HepG2 (cell line): ENCODE measurements around the gene KDM3B. TPM values are rescaled to one million over a fixed set of nuclear protein-coding genes. Genes with fewer than 3 reads are reported as not detected.

Experiments used
- HOXA7 ChIP-seq: sonication (generic); formaldehyde crosslinking; IDR thresholded peaks from 2 replicates; pipeline ENCODE4 v1.8.1; 2022; ENCODE audit warnings: mild to moderate bottlenecking, missing genetic modification reagents, moderate library complexity
- NFE2L1 ChIP-seq: sonication (generic); formaldehyde crosslinking; IDR thresholded peaks from 2 replicates; pipeline ENCODE4 v1.4.0; 2020; ENCODE audit warnings: missing genetic modification reagents, mild to moderate bottlenecking, borderline replicate concordance
- NR2C2 ChIP-seq: sonication (generic); formaldehyde crosslinking; IDR thresholded peaks from 2 replicates; pipeline ENCODE4 v1.4.0; 2020; ENCODE audit warnings: missing genetic modification reagents, mild to moderate bottlenecking, moderate library complexity, borderline replicate concordance
- ZBTB21 ChIP-seq: sonication (generic); formaldehyde crosslinking; IDR thresholded peaks from 2 replicates; pipeline ENCODE4 v1.4.0; 2020; ENCODE audit warnings: missing genetic modification reagents
- ZBTB8A ChIP-seq: sonication (generic); formaldehyde crosslinking; IDR thresholded peaks from 2 replicates; pipeline ENCODE4 v1.4.0; 2020; ENCODE audit warnings: mild to moderate bottlenecking, low read depth, missing genetic modification reagents, borderline replicate concordance
- ZNF160 ChIP-seq: sonication (generic); formaldehyde crosslinking; IDR thresholded peaks from 2 replicates; pipeline ENCODE4 v1.8.0; 2022; ENCODE audit warnings: mild to moderate bottlenecking, inconsistent platforms, missing genetic modification reagents
- ZNF343 ChIP-seq: sonication (generic); formaldehyde crosslinking; IDR thresholded peaks from 2 replicates; pipeline ENCODE4 v1.4.0; 2020; ENCODE audit warnings: mild to moderate bottlenecking, missing genetic modification reagents
- ZNF460 ChIP-seq: sonication (generic); formaldehyde crosslinking; IDR thresholded peaks from 2 replicates; pipeline ENCODE4 v1.5.1; 2020; ENCODE audit warnings: missing genetic modification reagents, mild to moderate bottlenecking, borderline replicate concordance
- ZNF672 ChIP-seq: sonication (generic); formaldehyde crosslinking; IDR thresholded peaks from 2 replicates; pipeline ENCODE4 v1.8.1; 2022; ENCODE audit warnings: missing genetic modification reagents
- polyA plus RNA-seq, 8 experiments: library from polyadenylated mRNA; depleted of rRNA in 3 of 8; stranded (reverse) in 7 of 8; unstranded in 1 of 8; fragments of >200 nt; fragmentation: Illumina TruSeq in 4 of 8; extraction: Trizol in 4 of 8; gene quantifications; 2 replicates each; pipeline versions ENCODE4 v1.2.1 to v1.2.3, GENCODE V29; 2011 to 2016; ENCODE audit warnings: low read depth in 4 of 8, missing spikeins in 1 of 8, mixed read lengths in 1 of 8; ENCODE audit not compliant: insufficient read depth in 1 of 8
- total RNA-seq, 5 experiments: library from RNA; depleted of rRNA; stranded (reverse); fragments of >200 nt; fragmentation: Illumina TruSeq; extraction: Trizol; gene quantifications; 2 replicates each; pipeline ENCODE4 v1.2.3, GENCODE V29; 2016; ENCODE audit warnings: low read depth in 1 of 5
- TF ChIP-seq, protein P1 (sequence below): sonication (generic); formaldehyde crosslinking; IDR thresholded peaks from 2 replicates; pipeline ENCODE4 v1.4.0; 2020; ENCODE audit warnings: mild to moderate bottlenecking, missing genetic modification reagents
- TF ChIP-seq, protein P2 (sequence below): sonication (generic); formaldehyde crosslinking; IDR thresholded peaks from 2 replicates; pipeline ENCODE4 v1.8.0; 2022; ENCODE audit warnings: missing genetic modification reagents, mild to moderate bottlenecking, inconsistent platforms, borderline replicate concordance
- TF ChIP-seq, protein P3 (sequence below): sonication (generic); formaldehyde crosslinking; IDR thresholded peaks from 2 replicates; pipeline ENCODE4 v1.5.1; 2020; ENCODE audit warnings: missing genetic modification reagents, mild to moderate bottlenecking, borderline replicate concordance
- TF ChIP-seq, protein P4 (sequence below): sonication (generic); formaldehyde crosslinking; IDR thresholded peaks from 2 replicates; pipeline ENCODE4 v1.5.0; 2020; ENCODE audit warnings: missing genetic modification reagents
- TF ChIP-seq, protein P5 (sequence below): sonication (generic); formaldehyde crosslinking; IDR thresholded peaks from 2 replicates; pipeline ENCODE4 v1.5.1; 2020; ENCODE audit warnings: mild to moderate bottlenecking, missing genetic modification reagents, moderate library complexity
- TF ChIP-seq, protein P6 (sequence below): sonication (generic); formaldehyde crosslinking; IDR thresholded peaks from 2 replicates; pipeline ENCODE4 v1.4.0; 2020; ENCODE audit warnings: missing genetic modification reagents
- TF ChIP-seq, protein P7 (sequence below): sonication (generic); formaldehyde crosslinking; IDR thresholded peaks from 2 replicates; pipeline ENCODE4 v1.4.0; 2020; ENCODE audit warnings: missing genetic modification reagents, borderline replicate concordance

The KDM3B gene
- total and polyA plus RNA-seq, 2 of the 13 experiments (the other 11 are each of a cell fraction or from before 2014, with no cell fraction given): 19.7 to 34.3 TPM

DNA sequence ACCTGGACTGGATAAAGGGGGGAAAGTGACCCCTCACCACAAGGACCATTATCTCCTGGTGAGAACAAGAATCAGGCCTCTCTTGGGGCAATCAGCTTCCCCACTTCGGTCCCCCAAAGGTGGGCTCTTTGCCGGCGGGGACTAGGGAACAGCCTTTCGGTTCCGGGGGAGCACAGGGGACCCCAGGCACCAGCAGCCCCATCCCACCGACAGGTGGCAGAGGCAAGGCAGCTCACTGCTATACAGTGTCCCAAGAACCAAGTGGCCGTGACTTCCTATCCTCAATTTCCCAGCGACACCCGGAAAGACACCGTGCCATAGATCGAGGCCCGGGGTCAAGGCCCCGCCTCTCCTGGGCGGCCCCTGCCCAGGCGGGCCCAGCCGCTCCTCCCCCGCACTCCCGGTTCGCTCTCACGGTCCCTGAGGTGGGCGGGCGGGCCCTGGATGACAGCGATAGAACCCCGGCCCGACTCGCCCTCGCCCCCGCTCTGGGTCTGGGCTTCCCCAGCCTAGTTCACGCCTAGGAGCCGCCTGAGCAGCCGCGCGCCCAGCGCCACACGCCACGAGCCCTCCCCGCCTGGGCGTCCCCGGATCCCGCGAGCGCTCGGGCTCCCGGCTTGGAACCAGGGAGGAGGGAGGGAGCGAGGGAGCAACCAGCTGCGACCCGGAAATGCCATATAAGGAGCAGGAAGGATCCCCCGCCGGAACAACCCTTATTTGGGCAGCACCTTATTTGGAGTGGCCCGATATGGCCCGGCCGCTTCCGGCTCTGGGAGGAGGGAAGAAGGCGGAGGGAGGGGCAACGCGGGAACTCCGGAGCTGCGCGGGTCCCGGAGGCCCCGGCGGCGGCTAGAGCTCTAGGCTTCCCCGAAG, 112.1 kb downstream of the KDM3B start (continued):
- TF ChIP-seq, protein P1, sequence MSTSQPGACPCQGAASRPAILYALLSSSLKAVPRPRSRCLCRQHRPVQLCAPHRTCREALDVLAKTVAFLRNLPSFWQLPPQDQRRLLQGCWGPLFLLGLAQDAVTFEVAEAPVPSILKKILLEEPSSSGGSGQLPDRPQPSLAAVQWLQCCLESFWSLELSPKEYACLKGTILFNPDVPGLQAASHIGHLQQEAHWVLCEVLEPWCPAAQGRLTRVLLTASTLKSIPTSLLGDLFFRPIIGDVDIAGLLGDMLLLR (CRISPR knock-in tag): peak; percentile 53; the same call in 1 of the 2 replicates
- TF ChIP-seq, protein P2, sequence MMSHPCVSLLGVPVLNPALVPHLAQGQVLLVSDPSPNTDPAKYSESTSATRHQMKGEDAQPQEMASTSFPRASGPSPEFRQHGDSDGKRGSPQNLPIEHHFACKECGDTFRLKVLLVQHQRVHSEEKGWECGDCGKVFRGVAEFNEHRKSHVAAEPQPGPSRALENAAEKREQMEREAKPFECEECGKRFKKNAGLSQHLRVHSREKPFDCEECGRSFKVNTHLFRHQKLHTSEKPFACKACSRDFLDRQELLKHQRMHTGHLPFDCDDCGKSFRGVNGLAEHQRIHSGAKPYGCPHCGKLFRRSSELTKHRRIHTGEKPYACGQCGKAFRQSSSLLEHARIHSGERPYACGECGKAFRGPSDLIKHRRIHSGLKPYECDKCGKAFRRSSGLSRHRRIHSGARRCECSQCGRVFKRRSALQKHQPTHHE: no peak
- TF ChIP-seq, protein P3, sequence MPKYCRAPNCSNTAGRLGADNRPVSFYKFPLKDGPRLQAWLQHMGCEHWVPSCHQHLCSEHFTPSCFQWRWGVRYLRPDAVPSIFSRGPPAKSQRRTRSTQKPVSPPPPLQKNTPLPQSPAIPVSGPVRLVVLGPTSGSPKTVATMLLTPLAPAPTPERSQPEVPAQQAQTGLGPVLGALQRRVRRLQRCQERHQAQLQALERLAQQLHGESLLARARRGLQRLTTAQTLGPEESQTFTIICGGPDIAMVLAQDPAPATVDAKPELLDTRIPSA (CRISPR knock-in tag): no peak
- TF ChIP-seq ZBTB21 (CRISPR knock-in tag) (no peak), HOXA7 (no peak), ZNF460 (CRISPR knock-in tag) (no peak), NFE2L1 (CRISPR knock-in tag) (no peak), ZNF160 (CRISPR knock-in tag) (peak; percentile 23), ZNF343 (CRISPR knock-in tag) (0 out of 2 replicates have a peak, but pooled peaks have one; percentile 9), ZBTB8A (no peak), NR2C2 (CRISPR knock-in tag) (peak; percentile 71), ZNF672 (CRISPR knock-in tag) (no peak)
- TF ChIP-seq, protein P4, sequence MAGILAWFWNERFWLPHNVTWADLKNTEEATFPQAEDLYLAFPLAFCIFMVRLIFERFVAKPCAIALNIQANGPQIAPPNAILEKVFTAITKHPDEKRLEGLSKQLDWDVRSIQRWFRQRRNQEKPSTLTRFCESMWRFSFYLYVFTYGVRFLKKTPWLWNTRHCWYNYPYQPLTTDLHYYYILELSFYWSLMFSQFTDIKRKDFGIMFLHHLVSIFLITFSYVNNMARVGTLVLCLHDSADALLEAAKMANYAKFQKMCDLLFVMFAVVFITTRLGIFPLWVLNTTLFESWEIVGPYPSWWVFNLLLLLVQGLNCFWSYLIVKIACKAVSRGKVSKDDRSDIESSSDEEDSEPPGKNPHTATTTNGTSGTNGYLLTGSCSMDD (CRISPR knock-in tag): no peak
- TF ChIP-seq, protein P5, sequence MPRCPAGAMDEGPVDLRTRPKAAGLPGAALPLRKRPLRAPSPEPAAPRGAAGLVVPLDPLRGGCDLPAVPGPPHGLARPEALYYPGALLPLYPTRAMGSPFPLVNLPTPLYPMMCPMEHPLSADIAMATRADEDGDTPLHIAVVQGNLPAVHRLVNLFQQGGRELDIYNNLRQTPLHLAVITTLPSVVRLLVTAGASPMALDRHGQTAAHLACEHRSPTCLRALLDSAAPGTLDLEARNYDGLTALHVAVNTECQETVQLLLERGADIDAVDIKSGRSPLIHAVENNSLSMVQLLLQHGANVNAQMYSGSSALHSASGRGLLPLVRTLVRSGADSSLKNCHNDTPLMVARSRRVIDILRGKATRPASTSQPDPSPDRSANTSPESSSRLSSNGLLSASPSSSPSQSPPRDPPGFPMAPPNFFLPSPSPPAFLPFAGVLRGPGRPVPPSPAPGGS: no peak
- TF ChIP-seq, protein P6, sequence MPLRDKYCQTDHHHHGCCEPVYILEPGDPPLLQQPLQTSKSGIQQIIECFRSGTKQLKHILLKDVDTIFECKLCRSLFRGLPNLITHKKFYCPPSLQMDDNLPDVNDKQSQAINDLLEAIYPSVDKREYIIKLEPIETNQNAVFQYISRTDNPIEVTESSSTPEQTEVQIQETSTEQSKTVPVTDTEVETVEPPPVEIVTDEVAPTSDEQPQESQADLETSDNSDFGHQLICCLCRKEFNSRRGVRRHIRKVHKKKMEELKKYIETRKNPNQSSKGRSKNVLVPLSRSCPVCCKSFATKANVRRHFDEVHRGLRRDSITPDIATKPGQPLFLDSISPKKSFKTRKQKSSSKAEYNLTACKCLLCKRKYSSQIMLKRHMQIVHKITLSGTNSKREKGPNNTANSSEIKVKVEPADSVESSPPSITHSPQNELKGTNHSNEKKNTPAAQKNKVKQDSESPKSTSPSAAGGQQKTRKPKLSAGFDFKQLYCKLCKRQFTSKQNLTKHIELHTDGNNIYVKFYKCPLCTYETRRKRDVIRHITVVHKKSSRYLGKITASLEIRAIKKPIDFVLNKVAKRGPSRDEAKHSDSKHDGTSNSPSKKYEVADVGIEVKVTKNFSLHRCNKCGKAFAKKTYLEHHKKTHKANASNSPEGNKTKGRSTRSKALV (CRISPR knock-in tag): no peak
- TF ChIP-seq, protein P7, sequence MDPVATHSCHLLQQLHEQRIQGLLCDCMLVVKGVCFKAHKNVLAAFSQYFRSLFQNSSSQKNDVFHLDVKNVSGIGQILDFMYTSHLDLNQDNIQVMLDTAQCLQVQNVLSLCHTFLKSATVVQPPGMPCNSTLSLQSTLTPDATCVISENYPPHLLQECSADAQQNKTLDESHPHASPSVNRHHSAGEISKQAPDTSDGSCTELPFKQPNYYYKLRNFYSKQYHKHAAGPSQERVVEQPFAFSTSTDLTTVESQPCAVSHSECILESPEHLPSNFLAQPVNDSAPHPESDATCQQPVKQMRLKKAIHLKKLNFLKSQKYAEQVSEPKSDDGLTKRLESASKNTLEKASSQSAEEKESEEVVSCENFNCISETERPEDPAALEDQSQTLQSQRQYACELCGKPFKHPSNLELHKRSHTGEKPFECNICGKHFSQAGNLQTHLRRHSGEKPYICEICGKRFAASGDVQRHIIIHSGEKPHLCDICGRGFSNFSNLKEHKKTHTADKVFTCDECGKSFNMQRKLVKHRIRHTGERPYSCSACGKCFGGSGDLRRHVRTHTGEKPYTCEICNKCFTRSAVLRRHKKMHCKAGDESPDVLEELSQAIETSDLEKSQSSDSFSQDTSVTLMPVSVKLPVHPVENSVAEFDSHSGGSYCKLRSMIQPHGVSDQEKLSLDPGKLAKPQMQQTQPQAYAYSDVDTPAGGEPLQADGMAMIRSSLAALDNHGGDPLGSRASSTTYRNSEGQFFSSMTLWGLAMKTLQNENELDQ (CRISPR knock-in tag): no peak
